ENCODE data around the gene SMIM23. TPM values are rescaled to one million over a fixed set of nuclear protein-coding genes. Genes with fewer than 3 reads are reported as not detected.

Gene SMIM23
- total RNA-seq, 1 experiment from 2014 or later, result not detected

DNA sequence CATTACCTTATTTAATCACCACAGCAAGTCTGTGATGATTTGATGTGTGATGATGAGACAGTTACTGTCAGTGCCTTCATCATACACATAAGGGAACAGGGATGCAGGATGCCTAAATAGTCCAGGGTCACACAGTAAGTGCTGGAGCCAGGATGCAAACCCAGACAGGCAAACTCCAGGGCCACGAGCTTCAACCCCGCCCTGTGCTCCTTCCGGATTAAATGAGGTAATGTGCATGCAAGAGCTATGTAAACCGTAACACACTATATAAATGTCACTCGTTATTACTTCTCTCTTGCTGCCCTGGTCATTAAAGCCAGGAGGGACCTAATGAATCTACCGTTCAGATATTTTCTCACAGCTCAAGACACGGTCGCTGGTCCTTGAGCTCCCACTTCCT, 12.8 kb downstream of the SMIM23 start:
- H3K27me3 Mint-ChIP-seq (ENCODE audit: low read depth), result no peaks in the 10 kb centered on the region
- DNase-seq (ENCODE audit: low spot score) (no peak), ATAC-seq (no peak)
- TF ChIP-seq HMGA2 (CRISPR knock-in tag; IDR thresholded peaks at IDR 0.05) (no peak), ATF1 (CRISPR knock-in tag; IDR thresholded peaks at IDR 0.05) (no peak), TP53 (CRISPR knock-in tag; IDR thresholded peaks at IDR 0.05) (no peak), GTF2I (CRISPR knock-in tag; conservative IDR thresholded peaks at IDR 0.05) (no peak), EMX1 (CRISPR knock-in tag; IDR thresholded peaks at IDR 0.05) (no peak), ZBTB21 (CRISPR knock-in tag; IDR thresholded peaks at IDR 0.05; ENCODE audit: borderline replicate concordance) (no peak)
- TF ChIP-seq, protein P1, sequence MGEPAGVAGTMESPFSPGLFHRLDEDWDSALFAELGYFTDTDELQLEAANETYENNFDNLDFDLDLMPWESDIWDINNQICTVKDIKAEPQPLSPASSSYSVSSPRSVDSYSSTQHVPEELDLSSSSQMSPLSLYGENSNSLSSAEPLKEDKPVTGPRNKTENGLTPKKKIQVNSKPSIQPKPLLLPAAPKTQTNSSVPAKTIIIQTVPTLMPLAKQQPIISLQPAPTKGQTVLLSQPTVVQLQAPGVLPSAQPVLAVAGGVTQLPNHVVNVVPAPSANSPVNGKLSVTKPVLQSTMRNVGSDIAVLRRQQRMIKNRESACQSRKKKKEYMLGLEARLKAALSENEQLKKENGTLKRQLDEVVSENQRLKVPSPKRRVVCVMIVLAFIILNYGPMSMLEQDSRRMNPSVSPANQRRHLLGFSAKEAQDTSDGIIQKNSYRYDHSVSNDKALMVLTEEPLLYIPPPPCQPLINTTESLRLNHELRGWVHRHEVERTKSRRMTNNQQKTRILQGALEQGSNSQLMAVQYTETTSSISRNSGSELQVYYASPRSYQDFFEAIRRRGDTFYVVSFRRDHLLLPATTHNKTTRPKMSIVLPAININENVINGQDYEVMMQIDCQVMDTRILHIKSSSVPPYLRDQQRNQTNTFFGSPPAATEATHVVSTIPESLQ (CRISPR knock-in tag; IDR thresholded peaks at IDR 0.05), result no peak
- TF ChIP-seq, protein P2, sequence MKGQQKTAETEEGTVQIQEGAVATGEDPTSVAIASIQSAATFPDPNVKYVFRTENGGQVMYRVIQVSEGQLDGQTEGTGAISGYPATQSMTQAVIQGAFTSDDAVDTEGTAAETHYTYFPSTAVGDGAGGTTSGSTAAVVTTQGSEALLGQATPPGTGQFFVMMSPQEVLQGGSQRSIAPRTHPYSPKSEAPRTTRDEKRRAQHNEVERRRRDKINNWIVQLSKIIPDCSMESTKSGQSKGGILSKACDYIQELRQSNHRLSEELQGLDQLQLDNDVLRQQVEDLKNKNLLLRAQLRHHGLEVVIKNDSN (CRISPR knock-in tag; IDR thresholded peaks at IDR 0.05), result no peak
- TF ChIP-seq, protein P3, sequence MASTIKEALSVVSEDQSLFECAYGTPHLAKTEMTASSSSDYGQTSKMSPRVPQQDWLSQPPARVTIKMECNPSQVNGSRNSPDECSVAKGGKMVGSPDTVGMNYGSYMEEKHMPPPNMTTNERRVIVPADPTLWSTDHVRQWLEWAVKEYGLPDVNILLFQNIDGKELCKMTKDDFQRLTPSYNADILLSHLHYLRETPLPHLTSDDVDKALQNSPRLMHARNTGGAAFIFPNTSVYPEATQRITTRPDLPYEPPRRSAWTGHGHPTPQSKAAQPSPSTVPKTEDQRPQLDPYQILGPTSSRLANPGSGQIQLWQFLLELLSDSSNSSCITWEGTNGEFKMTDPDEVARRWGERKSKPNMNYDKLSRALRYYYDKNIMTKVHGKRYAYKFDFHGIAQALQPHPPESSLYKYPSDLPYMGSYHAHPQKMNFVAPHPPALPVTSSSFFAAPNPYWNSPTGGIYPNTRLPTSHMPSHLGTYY (CRISPR knock-in tag; IDR thresholded peaks at IDR 0.05), result no peak
- TF ChIP-seq, protein P4, sequence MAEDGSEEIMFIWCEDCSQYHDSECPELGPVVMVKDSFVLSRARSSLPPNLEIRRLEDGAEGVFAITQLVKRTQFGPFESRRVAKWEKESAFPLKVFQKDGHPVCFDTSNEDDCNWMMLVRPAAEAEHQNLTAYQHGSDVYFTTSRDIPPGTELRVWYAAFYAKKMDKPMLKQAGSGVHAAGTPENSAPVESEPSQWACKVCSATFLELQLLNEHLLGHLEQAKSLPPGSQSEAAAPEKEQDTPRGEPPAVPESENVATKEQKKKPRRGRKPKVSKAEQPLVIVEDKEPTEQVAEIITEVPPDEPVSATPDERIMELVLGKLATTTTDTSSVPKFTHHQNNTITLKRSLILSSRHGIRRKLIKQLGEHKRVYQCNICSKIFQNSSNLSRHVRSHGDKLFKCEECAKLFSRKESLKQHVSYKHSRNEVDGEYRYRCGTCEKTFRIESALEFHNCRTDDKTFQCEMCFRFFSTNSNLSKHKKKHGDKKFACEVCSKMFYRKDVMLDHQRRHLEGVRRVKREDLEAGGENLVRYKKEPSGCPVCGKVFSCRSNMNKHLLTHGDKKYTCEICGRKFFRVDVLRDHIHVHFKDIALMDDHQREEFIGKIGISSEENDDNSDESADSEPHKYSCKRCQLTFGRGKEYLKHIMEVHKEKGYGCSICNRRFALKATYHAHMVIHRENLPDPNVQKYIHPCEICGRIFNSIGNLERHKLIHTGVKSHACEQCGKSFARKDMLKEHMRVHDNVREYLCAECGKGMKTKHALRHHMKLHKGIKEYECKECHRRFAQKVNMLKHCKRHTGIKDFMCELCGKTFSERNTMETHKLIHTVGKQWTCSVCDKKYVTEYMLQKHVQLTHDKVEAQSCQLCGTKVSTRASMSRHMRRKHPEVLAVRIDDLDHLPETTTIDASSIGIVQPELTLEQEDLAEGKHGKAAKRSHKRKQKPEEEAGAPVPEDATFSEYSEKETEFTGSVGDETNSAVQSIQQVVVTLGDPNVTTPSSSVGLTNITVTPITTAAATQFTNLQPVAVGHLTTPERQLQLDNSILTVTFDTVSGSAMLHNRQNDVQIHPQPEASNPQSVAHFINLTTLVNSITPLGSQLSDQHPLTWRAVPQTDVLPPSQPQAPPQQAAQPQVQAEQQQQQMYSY (CRISPR knock-in tag; IDR thresholded peaks at IDR 0.05), result no peak
- TF ChIP-seq, protein P5, sequence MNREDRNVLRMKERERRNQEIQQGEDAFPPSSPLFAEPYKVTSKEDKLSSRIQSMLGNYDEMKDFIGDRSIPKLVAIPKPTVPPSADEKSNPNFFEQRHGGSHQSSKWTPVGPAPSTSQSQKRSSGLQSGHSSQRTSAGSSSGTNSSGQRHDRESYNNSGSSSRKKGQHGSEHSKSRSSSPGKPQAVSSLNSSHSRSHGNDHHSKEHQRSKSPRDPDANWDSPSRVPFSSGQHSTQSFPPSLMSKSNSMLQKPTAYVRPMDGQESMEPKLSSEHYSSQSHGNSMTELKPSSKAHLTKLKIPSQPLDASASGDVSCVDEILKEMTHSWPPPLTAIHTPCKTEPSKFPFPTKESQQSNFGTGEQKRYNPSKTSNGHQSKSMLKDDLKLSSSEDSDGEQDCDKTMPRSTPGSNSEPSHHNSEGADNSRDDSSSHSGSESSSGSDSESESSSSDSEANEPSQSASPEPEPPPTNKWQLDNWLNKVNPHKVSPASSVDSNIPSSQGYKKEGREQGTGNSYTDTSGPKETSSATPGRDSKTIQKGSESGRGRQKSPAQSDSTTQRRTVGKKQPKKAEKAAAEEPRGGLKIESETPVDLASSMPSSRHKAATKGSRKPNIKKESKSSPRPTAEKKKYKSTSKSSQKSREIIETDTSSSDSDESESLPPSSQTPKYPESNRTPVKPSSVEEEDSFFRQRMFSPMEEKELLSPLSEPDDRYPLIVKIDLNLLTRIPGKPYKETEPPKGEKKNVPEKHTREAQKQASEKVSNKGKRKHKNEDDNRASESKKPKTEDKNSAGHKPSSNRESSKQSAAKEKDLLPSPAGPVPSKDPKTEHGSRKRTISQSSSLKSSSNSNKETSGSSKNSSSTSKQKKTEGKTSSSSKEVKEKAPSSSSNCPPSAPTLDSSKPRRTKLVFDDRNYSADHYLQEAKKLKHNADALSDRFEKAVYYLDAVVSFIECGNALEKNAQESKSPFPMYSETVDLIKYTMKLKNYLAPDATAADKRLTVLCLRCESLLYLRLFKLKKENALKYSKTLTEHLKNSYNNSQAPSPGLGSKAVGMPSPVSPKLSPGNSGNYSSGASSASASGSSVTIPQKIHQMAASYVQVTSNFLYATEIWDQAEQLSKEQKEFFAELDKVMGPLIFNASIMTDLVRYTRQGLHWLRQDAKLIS (CRISPR knock-in tag; IDR thresholded peaks at IDR 0.05; ENCODE audit: borderline replicate concordance), result no peak
- TF ChIP-seq, protein P6, sequence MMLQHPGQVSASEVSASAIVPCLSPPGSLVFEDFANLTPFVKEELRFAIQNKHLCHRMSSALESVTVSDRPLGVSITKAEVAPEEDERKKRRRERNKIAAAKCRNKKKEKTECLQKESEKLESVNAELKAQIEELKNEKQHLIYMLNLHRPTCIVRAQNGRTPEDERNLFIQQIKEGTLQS (CRISPR knock-in tag; conservative IDR thresholded peaks at IDR 0.05), result no peak
- ChIA-PET POLR2A (no interaction called here), CTCF (interaction anchor here (0.9 to 1.8 kb wide), 4 partner anchors 11 to 380 kb away, joined by 3 to 5 read pairs (median 4); no protein-coding TSS in a partner anchor)
- no peak overlapping the region for H3K27ac Mint-ChIP-seq
- no peaks in the 10 kb centered on the region for H3K4me1 Mint-ChIP-seq
- H3K9me3 Mint-ChIP-seq, result no peaks in the 10 kb centered on the region
- no peak overlapping the region for H3K4me3 Mint-ChIP-seq
- no peaks in the 10 kb centered on the region for H3K36me3 Mint-ChIP-seq

DNA sequence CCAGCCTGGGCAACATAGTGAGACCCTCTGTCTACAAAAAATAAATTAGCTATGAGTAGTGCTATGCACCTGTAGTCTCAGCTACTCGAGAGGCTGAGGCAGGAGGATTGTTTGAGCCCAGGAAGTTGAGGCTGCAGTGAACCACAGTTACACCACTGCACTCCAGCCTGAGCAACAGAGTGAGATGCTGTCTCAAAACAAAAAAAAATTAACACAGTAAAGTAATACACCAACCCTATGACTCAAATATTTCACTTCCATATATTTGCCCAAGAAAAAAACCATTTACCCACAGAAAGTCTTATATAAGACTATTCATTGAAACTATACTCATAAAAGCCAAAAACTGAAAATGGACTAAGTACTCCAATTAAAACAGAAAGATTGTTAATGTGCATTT, 16.2 kb downstream of the SMIM23 start:
- ChIA-PET CTCF (no interaction called here), POLR2A (no interaction called here)
- no peak overlapping the region for H3K27ac Mint-ChIP-seq
- no peak overlapping the region for H3K4me3 Mint-ChIP-seq
- ATAC-seq (no peak), DNase-seq (ENCODE audit: low spot score) (no peak)
- no peaks in the 10 kb centered on the region for H3K36me3 Mint-ChIP-seq
- H3K4me1 Mint-ChIP-seq, result peaks cover 10% of the 10 kb centered on the region
- H3K27me3 Mint-ChIP-seq (ENCODE audit: low read depth), result no peaks in the 10 kb centered on the region
- no peaks in the 10 kb centered on the region for H3K9me3 Mint-ChIP-seq
- TF ChIP-seq, protein P7, sequence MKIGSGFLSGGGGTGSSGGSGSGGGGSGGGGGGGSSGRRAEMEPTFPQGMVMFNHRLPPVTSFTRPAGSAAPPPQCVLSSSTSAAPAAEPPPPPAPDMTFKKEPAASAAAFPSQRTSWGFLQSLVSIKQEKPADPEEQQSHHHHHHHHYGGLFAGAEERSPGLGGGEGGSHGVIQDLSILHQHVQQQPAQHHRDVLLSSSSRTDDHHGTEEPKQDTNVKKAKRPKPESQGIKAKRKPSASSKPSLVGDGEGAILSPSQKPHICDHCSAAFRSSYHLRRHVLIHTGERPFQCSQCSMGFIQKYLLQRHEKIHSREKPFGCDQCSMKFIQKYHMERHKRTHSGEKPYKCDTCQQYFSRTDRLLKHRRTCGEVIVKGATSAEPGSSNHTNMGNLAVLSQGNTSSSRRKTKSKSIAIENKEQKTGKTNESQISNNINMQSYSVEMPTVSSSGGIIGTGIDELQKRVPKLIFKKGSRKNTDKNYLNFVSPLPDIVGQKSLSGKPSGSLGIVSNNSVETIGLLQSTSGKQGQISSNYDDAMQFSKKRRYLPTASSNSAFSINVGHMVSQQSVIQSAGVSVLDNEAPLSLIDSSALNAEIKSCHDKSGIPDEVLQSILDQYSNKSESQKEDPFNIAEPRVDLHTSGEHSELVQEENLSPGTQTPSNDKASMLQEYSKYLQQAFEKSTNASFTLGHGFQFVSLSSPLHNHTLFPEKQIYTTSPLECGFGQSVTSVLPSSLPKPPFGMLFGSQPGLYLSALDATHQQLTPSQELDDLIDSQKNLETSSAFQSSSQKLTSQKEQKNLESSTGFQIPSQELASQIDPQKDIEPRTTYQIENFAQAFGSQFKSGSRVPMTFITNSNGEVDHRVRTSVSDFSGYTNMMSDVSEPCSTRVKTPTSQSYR (CRISPR knock-in tag; IDR thresholded peaks at IDR 0.05), result no peak
- TF ChIP-seq NFE2L1 (CRISPR knock-in tag; IDR thresholded peaks at IDR 0.05), result no peak
- TF ChIP-seq, protein P8, sequence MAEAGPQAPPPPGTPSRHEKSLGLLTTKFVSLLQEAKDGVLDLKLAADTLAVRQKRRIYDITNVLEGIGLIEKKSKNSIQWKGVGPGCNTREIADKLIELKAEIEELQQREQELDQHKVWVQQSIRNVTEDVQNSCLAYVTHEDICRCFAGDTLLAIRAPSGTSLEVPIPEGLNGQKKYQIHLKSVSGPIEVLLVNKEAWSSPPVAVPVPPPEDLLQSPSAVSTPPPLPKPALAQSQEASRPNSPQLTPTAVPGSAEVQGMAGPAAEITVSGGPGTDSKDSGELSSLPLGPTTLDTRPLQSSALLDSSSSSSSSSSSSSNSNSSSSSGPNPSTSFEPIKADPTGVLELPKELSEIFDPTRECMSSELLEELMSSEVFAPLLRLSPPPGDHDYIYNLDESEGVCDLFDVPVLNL (CRISPR knock-in tag; IDR thresholded peaks at IDR 0.05; ENCODE audit: borderline replicate concordance, low read depth), result no peak
- TF ChIP-seq HMGA2 (CRISPR knock-in tag; IDR thresholded peaks at IDR 0.05), result no peak
- no peak for TF ChIP-seq ZNF416 (CRISPR knock-in tag; IDR thresholded peaks at IDR 0.05)
- TF ChIP-seq GRHL2 (CRISPR knock-in tag; IDR thresholded peaks at IDR 0.05; ENCODE audit: insufficient replicate concordance, severe bottlenecking), result no peak
- TF ChIP-seq SP1 (CRISPR knock-in tag; conservative IDR thresholded peaks at IDR 0.05), result no peak
- no peak for TF ChIP-seq EMX1 (CRISPR knock-in tag; IDR thresholded peaks at IDR 0.05)
- no peak for TF ChIP-seq ESRRA (CRISPR knock-in tag; IDR thresholded peaks at IDR 0.05; ENCODE audit: borderline replicate concordance)
